GM23338 (cell line): Measurements from ENCODE around the gene UNC5C. TPM values are rescaled to one million over a fixed set of nuclear protein-coding genes. Genes with fewer than 3 reads are reported as not detected.

Experiments
- ATAC-seq: fragments of 200-7000 bp; cut with Tn5 transposase; 3 replicates; pipeline ENCODE4 v1.9.1; 2020
- DNase-seq: peaks from one replicate; pipeline ENCODE4 v3.0.0-alpha.2; 2015; ENCODE audit warnings: low spot score
- H2AFZ ChIP-seq: fragments of 200-600 bp; sonication (generic); 2 replicates; pipeline ENCODE4 v1.8.0; 2016; ENCODE audit warnings: antibody characterized with exemption, mild to moderate bottlenecking, moderate library complexity
- H3F3A ChIP-seq: fragments of 200-600 bp; sonication (generic); replicated peaks from 2 replicates; pipeline ENCODE4 v1.8.0; 2017; ENCODE audit warnings: antibody characterized with exemption, mixed run types, low read depth
- H3K27ac ChIP-seq: fragments of 200-600 bp; sonication (generic); 2 replicates; pipeline ENCODE4 v1.6.1; 2016; ENCODE audit warnings: low read depth
- H3K27me3 ChIP-seq: fragments of 200-600 bp; sonication (generic); 2 replicates; pipeline ENCODE4 v1.8.0; 2016; ENCODE audit warnings: mild to moderate bottlenecking, mixed run types, moderate library complexity; ENCODE audit not compliant: insufficient read depth
- H3K36me3 ChIP-seq: fragments of 200-600 bp; sonication (generic); 2 replicates; pipeline ENCODE4 v1.8.0; 2016; ENCODE audit warnings: mild to moderate bottlenecking; ENCODE audit not compliant: insufficient read depth
- H3K4me1 ChIP-seq: fragments of 200-600 bp; sonication (generic); 2 replicates; pipeline ENCODE4 v1.8.0; 2016; ENCODE audit warnings: mild to moderate bottlenecking, moderate library complexity; ENCODE audit not compliant: insufficient read depth
- H3K4me2 ChIP-seq: fragments of 200-600 bp; sonication (generic); 2 replicates; pipeline ENCODE4 v1.7.1; 2017; ENCODE audit warnings: mixed run types
- H3K4me3 ChIP-seq: fragments of 200-600 bp; sonication (generic); 2 replicates; pipeline ENCODE4 v1.6.1; 2016; ENCODE audit warnings: mixed run types
- H3K79me2 ChIP-seq: fragments of 200-600 bp; sonication (generic); replicated peaks from 2 replicates; pipeline ENCODE4 v1.8.0; 2017; ENCODE audit warnings: mild to moderate bottlenecking; ENCODE audit not compliant: insufficient read depth
- H3K9me2 ChIP-seq: fragments of 200-600 bp; sonication (generic); 2 replicates; pipeline ENCODE4 v1.8.0; 2017; ENCODE audit not compliant: insufficient read depth
- H4K20me1 ChIP-seq: fragments of 200-600 bp; sonication (generic); replicated peaks from 2 replicates; pipeline ENCODE4 v1.8.0; 2017; ENCODE audit warnings: mild to moderate bottlenecking; ENCODE audit not compliant: insufficient read depth
- H3K27ac Mint-ChIP-seq: 2 replicates; pipeline ENCODE4 v1.8.0; 2020; ENCODE audit warnings: inconsistent platforms, mild to moderate bottlenecking, moderate library complexity, mixed read lengths
- H3K27me3 Mint-ChIP-seq: 3 replicates; pipeline ENCODE4 v1.8.0; 2022; ENCODE audit warnings: low read depth, mild to moderate bottlenecking, moderate library complexity, mixed read lengths, inconsistent platforms; ENCODE audit not compliant: insufficient read depth, poor library complexity
- H3K36me3 Mint-ChIP-seq: 3 replicates; pipeline ENCODE4 v1.8.0; 2021; ENCODE audit warnings: low read depth, mild to moderate bottlenecking, inconsistent platforms, moderate library complexity, mixed read lengths
- H3K4me1 Mint-ChIP-seq: 3 replicates; pipeline ENCODE4 v1.8.0; 2020; ENCODE audit warnings: mild to moderate bottlenecking, inconsistent platforms, mixed read lengths
- H3K4me3 Mint-ChIP-seq: 3 replicates; pipeline ENCODE4 v1.8.0; 2021; ENCODE audit warnings: moderate library complexity, mild to moderate bottlenecking, inconsistent platforms, mixed read lengths
- H3K9me3 Mint-ChIP-seq: 3 replicates; pipeline ENCODE4 v1.8.0; 2020; ENCODE audit warnings: moderate library complexity, mild to moderate bottlenecking, inconsistent platforms, mixed read lengths
- CREB1 ChIP-seq: fragments of 250-450 bp; sonication (Bioruptor Pico); IDR thresholded peaks from 2 replicates; pipeline ENCODE4 v1.5.0; 2020; ENCODE audit warnings: low read depth, mild to moderate bottlenecking, moderate library complexity
- EZH2 ChIP-seq: fragments of 200-600 bp; sonication (generic); IDR thresholded peaks from one replicate; pipeline ENCODE4 v1.8.0; 2017; ENCODE audit warnings: antibody characterized with exemption, mild to moderate bottlenecking, low read depth; ENCODE audit not compliant: unreplicated experiment
- EZH2phosphoT487 ChIP-seq: fragments of 200-600 bp; sonication (generic); IDR thresholded peaks from one replicate; pipeline ENCODE4 v1.8.1; 2018; ENCODE audit warnings: antibody characterized with exemption; ENCODE audit not compliant: unreplicated experiment
- JUNB ChIP-seq: IDR thresholded peaks from one replicate; pipeline ENCODE4 v1.6.1; 2016; ENCODE audit warnings: antibody characterized with exemption; ENCODE audit not compliant: unreplicated experiment
- NANOG ChIP-seq: IDR thresholded peaks from 2 replicates; pipeline ENCODE4 v1.6.1; 2016; ENCODE audit warnings: antibody characterized with exemption, borderline replicate concordance
- POLR2AphosphoS5 ChIP-seq: IDR thresholded peaks from 2 replicates; pipeline ENCODE4 v1.6.1; 2016; ENCODE audit warnings: antibody characterized with exemption, low read depth
- STAT1 ChIP-seq: IDR thresholded peaks from one replicate; pipeline ENCODE4 v1.6.1; 2016; ENCODE audit warnings: antibody characterized with exemption; ENCODE audit not compliant: unreplicated experiment
- ZNF114 ChIP-seq: fragments of 250-450 bp; sonication (Bioruptor Pico); IDR thresholded peaks from 2 replicates; pipeline ENCODE4 v1.5.0; 2020; ENCODE audit warnings: mild to moderate bottlenecking, moderate library complexity
- ZNF331 ChIP-seq: fragments of 250-450 bp; sonication (Bioruptor Pico); IDR thresholded peaks from 2 replicates; pipeline ENCODE4 v1.5.0; 2020; ENCODE audit warnings: low read depth, mild to moderate bottlenecking, moderate library complexity
- polyA plus RNA-seq: library from polyadenylated mRNA; unstranded; fragments of >200 nt; fragmentation: Nextera tagmentation; extraction: Ambion mirVana; gene quantifications from 2 replicates; pipeline ENCODE4 v1.2.1, GENCODE V29; 2016
- total RNA-seq: library from RNA; depleted of rRNA; stranded (reverse); fragments of >200 nt; shearing (Covaris generic); gene quantifications from 2 replicates; pipeline ENCODE4 v1.2.3, GENCODE V29; 2014
- TF ChIP-seq, protein P1 (sequence below), 2 experiments: fragments of 200-600 bp in 1 of 2; sonication (generic) in 1 of 2; conservative IDR thresholded peaks; 2 replicates each; pipeline versions ENCODE4 v1.5.1 to v1.6.1; 2016 to 2017; ENCODE audit warnings: antibody characterized with exemption in 2 of 2, low read depth in 2 of 2, mild to moderate bottlenecking in 2 of 2, moderate library complexity in 1 of 2
- TF ChIP-seq, protein P2 (sequence below): IDR thresholded peaks from 2 replicates; pipeline ENCODE4 v1.6.1; 2016; ENCODE audit warnings: antibody characterized with exemption
- TF ChIP-seq, protein P3 (sequence below): IDR thresholded peaks from one replicate; pipeline ENCODE4 v1.6.1; 2018; ENCODE audit warnings: antibody characterized with exemption; ENCODE audit not compliant: unreplicated experiment
- TF ChIP-seq, protein P4 (sequence below): fragments of 250-450 bp; sonication (Bioruptor Pico); IDR thresholded peaks from 2 replicates; pipeline ENCODE4 v1.5.0; 2020; ENCODE audit warnings: mild to moderate bottlenecking, moderate library complexity

UNC5C gene
- total and polyA plus RNA-seq, 2 experiments from 2014 or later, result 0.08 to 0.21 TPM

DNA sequence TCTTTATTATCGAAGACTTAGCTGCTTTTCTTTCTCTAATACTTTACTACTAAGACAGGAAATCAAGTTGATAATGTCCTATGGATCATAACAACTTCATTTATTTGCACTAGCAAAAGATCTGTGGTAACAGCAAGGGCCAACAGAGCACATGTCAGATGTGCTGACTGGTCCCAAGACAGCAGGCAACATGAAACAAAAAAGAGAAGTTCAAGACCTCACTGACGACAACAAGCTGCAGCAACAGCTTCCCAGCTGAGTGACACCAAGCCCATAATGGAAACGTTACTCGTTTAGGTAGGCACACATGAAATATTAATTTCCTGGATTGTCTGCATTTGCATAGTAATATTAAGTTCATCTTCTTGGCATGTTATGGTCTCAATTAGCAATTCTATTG is 126.9 kb downstream of the UNC5C start:
- Histone ChIP-seq H3K4me2 (no peak overlapping the region), H3K9me2 (0 out of 2 replicates have a peak, but pooled peaks cover 6% of the 10 kb centered on the region), H3K4me3 (no peak overlapping the region), H3K36me3 (no peaks in the 10 kb centered on the region), H4K20me1 (no peaks in the 10 kb centered on the region), H3K4me1 (no peaks in the 10 kb centered on the region), H3F3A (no peaks in the 10 kb centered on the region), H3K79me2 (no peaks in the 10 kb centered on the region), H3K27ac (no peak overlapping the region), H3K27me3 (no peaks in the 10 kb centered on the region), H2AFZ (no peak overlapping the region)
- Mint-ChIP-seq H3K36me3 (no peaks in the 10 kb centered on the region), H3K4me3 (no peak overlapping the region), H3K9me3 (no peaks in the 10 kb centered on the region; the same call in 2 of the 3 replicates), H3K27ac (no peak overlapping the region), H3K27me3 (no peaks in the 10 kb centered on the region), H3K4me1 (no peaks in the 10 kb centered on the region; the same call in 2 of the 3 replicates)
- ATAC-seq (no peak), DNase-seq (no peak)
- TF ChIP-seq, protein P1, sequence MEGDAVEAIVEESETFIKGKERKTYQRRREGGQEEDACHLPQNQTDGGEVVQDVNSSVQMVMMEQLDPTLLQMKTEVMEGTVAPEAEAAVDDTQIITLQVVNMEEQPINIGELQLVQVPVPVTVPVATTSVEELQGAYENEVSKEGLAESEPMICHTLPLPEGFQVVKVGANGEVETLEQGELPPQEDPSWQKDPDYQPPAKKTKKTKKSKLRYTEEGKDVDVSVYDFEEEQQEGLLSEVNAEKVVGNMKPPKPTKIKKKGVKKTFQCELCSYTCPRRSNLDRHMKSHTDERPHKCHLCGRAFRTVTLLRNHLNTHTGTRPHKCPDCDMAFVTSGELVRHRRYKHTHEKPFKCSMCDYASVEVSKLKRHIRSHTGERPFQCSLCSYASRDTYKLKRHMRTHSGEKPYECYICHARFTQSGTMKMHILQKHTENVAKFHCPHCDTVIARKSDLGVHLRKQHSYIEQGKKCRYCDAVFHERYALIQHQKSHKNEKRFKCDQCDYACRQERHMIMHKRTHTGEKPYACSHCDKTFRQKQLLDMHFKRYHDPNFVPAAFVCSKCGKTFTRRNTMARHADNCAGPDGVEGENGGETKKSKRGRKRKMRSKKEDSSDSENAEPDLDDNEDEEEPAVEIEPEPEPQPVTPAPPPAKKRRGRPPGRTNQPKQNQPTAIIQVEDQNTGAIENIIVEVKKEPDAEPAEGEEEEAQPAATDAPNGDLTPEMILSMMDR (conservative IDR thresholded peaks at IDR 0.05; ENCODE audit: low read depth in 2 of 2), result no peak
- no peak for TF ChIP-seq STAT1
- TF ChIP-seq CREB1 (CRISPR knock-in tag), result no peak
- no peak for TF ChIP-seq POLR2AphosphoS5
- no peak for TF ChIP-seq JUNB
- TF ChIP-seq, protein P2, sequence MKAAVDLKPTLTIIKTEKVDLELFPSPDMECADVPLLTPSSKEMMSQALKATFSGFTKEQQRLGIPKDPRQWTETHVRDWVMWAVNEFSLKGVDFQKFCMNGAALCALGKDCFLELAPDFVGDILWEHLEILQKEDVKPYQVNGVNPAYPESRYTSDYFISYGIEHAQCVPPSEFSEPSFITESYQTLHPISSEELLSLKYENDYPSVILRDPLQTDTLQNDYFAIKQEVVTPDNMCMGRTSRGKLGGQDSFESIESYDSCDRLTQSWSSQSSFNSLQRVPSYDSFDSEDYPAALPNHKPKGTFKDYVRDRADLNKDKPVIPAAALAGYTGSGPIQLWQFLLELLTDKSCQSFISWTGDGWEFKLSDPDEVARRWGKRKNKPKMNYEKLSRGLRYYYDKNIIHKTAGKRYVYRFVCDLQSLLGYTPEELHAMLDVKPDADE, result no peak
- TF ChIP-seq, protein P3, sequence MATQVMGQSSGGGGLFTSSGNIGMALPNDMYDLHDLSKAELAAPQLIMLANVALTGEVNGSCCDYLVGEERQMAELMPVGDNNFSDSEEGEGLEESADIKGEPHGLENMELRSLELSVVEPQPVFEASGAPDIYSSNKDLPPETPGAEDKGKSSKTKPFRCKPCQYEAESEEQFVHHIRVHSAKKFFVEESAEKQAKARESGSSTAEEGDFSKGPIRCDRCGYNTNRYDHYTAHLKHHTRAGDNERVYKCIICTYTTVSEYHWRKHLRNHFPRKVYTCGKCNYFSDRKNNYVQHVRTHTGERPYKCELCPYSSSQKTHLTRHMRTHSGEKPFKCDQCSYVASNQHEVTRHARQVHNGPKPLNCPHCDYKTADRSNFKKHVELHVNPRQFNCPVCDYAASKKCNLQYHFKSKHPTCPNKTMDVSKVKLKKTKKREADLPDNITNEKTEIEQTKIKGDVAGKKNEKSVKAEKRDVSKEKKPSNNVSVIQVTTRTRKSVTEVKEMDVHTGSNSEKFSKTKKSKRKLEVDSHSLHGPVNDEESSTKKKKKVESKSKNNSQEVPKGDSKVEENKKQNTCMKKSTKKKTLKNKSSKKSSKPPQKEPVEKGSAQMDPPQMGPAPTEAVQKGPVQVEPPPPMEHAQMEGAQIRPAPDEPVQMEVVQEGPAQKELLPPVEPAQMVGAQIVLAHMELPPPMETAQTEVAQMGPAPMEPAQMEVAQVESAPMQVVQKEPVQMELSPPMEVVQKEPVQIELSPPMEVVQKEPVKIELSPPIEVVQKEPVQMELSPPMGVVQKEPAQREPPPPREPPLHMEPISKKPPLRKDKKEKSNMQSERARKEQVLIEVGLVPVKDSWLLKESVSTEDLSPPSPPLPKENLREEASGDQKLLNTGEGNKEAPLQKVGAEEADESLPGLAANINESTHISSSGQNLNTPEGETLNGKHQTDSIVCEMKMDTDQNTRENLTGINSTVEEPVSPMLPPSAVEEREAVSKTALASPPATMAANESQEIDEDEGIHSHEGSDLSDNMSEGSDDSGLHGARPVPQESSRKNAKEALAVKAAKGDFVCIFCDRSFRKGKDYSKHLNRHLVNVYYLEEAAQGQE, result no peak
- TF ChIP-seq ZNF331, result no peak
- TF ChIP-seq EZH2, result no peak
- no peak for TF ChIP-seq EZH2phosphoT487
- no peak for TF ChIP-seq ZNF114 (CRISPR knock-in tag)
- TF ChIP-seq, protein P4, sequence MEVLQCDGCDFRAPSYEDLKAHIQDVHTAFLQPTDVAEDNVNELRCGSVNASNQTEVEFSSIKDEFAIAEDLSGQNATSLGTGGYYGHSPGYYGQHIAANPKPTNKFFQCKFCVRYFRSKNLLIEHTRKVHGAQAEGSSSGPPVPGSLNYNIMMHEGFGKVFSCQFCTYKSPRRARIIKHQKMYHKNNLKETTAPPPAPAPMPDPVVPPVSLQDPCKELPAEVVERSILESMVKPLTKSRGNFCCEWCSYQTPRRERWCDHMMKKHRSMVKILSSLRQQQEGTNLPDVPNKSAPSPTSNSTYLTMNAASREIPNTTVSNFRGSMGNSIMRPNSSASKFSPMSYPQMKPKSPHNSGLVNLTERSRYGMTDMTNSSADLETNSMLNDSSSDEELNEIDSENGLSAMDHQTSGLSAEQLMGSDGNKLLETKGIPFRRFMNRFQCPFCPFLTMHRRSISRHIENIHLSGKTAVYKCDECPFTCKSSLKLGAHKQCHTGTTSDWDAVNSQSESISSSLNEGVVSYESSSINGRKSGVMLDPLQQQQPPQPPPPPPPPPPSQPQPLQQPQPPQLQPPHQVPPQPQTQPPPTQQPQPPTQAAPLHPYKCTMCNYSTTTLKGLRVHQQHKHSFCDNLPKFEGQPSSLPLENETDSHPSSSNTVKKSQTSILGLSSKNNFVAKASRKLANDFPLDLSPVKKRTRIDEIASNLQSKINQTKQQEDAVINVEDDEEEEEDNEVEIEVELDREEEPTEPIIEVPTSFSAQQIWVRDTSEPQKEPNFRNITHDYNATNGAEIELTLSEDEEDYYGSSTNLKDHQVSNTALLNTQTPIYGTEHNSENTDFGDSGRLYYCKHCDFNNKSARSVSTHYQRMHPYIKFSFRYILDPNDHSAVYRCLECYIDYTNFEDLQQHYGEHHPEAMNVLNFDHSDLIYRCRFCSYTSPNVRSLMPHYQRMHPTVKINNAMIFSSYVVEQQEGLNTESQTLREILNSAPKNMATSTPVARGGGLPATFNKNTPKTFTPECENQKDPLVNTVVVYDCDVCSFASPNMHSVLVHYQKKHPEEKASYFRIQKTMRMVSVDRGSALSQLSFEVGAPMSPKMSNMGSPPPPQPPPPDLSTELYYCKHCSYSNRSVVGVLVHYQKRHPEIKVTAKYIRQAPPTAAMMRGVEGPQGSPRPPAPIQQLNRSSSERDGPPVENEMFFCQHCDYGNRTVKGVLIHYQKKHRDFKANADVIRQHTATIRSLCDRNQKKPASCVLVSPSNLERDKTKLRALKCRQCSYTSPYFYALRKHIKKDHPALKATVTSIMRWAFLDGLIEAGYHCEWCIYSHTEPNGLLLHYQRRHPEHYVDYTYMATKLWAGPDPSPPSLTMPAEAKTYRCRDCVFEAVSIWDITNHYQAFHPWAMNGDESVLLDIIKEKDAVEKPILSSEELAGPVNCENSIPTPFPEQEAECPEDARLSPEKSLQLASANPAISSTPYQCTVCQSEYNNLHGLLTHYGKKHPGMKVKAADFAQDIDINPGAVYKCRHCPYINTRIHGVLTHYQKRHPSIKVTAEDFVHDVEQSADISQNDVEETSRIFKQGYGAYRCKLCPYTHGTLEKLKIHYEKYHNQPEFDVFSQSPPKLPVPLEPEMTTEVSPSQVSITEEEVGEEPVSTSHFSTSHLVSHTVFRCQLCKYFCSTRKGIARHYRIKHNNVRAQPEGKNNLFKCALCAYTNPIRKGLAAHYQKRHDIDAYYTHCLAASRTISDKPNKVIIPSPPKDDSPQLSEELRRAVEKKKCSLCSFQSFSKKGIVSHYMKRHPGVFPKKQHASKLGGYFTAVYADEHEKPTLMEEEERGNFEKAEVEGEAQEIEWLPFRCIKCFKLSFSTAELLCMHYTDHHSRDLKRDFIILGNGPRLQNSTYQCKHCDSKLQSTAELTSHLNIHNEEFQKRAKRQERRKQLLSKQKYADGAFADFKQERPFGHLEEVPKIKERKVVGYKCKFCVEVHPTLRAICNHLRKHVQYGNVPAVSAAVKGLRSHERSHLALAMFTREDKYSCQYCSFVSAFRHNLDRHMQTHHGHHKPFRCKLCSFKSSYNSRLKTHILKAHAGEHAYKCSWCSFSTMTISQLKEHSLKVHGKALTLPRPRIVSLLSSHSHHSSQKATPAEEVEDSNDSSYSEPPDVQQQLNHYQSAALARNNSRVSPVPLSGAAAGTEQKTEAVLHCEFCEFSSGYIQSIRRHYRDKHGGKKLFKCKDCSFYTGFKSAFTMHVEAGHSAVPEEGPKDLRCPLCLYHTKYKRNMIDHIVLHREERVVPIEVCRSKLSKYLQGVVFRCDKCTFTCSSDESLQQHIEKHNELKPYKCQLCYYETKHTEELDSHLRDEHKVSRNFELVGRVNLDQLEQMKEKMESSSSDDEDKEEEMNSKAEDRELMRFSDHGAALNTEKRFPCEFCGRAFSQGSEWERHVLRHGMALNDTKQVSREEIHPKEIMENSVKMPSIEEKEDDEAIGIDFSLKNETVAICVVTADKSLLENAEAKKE (CRISPR knock-in tag), result no peak
- no peak for TF ChIP-seq NANOG
